ENCODE results near the gene PISD. TPM values are rescaled to one million over a fixed set of nuclear protein-coding genes. Genes with fewer than 3 reads are reported as not detected.

The PISD gene
- total RNA-seq, 4 donors from 2014 or later = 21.8 to 205 (median 42.2) TPM

DNA sequence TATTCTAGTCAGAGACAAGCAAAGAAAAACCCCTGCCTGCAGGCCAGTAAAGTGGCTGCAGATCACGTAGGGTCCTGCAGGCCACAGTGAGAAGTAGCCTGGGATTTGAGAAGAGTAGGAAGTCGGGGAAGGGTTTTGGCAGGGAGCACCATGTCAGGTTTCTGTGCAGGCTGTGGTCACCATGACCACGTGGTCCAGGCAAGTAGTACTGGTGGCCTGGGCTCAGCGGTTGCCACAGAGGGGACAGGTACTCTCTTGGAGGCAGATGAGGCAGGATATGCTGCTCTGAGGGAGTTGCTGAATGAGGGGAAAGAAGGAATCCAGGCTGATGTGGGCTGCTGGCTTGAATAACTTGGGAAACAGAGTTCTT lies 46.5 kb downstream of the PISD start:
- Histone ChIP-seq H3K9me3 (no peaks in the 10 kb centered on the region), H3K27me3 (no peaks in the 10 kb centered on the region), H3K27ac (no peak overlapping the region), H3K4me1 (no peaks in the 10 kb centered on the region), H3K4me3 (no peak overlapping the region), H3K36me3 (no peaks in the 10 kb centered on the region)
- DNase-seq = no peak
- no peak for TF ChIP-seq POLR2A (IDR thresholded peaks at IDR 0.05)
- TF ChIP-seq, protein P1, sequence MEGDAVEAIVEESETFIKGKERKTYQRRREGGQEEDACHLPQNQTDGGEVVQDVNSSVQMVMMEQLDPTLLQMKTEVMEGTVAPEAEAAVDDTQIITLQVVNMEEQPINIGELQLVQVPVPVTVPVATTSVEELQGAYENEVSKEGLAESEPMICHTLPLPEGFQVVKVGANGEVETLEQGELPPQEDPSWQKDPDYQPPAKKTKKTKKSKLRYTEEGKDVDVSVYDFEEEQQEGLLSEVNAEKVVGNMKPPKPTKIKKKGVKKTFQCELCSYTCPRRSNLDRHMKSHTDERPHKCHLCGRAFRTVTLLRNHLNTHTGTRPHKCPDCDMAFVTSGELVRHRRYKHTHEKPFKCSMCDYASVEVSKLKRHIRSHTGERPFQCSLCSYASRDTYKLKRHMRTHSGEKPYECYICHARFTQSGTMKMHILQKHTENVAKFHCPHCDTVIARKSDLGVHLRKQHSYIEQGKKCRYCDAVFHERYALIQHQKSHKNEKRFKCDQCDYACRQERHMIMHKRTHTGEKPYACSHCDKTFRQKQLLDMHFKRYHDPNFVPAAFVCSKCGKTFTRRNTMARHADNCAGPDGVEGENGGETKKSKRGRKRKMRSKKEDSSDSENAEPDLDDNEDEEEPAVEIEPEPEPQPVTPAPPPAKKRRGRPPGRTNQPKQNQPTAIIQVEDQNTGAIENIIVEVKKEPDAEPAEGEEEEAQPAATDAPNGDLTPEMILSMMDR (IDR thresholded peaks at IDR 0.05) = no peak
- intact Hi-C loops (cut with DNase I; ENCODE audit: low total_unique reads) = no loop called here

DNA sequence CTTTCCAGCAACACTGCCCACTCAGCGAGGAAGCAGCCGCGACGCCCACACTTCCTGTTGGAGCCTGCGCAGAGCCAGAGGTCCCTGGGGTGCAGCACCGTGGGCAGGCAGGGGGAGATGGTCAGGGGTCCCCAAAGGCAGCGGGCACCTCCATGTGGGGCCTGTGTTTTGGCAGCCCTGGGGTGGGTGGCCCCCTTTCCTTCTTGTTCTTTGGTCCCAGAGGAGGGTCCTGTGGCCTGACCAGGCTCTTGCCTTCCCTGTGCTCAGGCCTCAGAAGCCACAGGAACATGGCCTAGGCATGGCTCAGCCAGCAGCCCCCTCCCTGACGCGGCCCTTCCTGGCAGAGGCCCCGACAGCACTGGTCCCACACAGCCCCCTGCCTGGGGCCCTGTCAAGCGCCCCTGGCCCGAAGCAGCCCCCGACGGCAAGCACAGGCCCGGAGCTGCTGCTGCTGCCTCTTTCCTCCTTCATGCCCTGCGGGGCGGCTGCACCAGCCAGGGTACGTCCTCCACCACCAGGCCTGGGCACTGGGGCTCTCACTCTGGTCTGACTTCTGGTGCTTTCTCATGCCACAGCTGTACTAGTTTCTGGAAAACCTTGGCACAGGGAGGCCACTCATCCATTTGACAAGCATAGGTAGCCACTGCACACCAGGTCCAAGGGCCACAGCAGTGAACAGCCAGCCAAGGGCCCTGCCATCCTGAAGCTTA lies 47.1 kb downstream of the PISD start:
- H3K4me3 ChIP-seq = no peak overlapping the region
- H3K27me3 ChIP-seq = no peaks in the 10 kb centered on the region
- TF ChIP-seq, protein P1 (IDR thresholded peaks at IDR 0.05) = no peak
- no peak for TF ChIP-seq POLR2A (IDR thresholded peaks at IDR 0.05)
- H3K9me3 ChIP-seq = no peaks in the 10 kb centered on the region
- DNase-seq = no peak
- intact Hi-C loops (cut with DNase I; ENCODE audit: low total_unique reads) = no loop called here
- no peak overlapping the region for H3K27ac ChIP-seq
- no peaks in the 10 kb centered on the region for H3K4me1 ChIP-seq
- no peaks in the 10 kb centered on the region for H3K36me3 ChIP-seq

DNA sequence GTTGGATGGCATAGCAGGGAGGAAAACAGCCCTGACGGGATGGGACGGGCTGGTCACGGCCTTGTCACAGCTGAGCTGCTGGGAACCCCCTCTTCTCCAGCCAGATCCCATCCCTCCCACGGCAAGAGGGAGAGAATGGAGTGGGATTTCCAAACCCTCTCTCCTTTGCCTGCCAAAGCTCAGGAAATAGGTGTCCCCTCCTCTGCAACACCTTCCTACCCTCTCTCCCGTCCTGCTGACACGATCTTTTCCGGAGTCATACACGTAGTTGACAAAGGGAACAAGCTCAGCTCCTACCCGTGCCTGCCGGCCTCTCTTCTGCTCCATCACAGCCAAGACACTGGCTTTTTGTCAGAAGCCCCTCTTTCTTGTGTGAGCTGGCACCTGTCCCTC lies 48.1 kb downstream of the PISD start:
- Histone ChIP-seq H3K4me3 (no peak overlapping the region), H3K36me3 (no peaks in the 10 kb centered on the region), H3K4me1 (no peaks in the 10 kb centered on the region), H3K27me3 (no peaks in the 10 kb centered on the region), H3K9me3 (no peaks in the 10 kb centered on the region), H3K27ac (no peak overlapping the region)
- no peak for DNase-seq
- intact Hi-C loops (cut with DNase I; ENCODE audit: low total_unique reads) = no loop called here
- TF ChIP-seq, protein P1 (IDR thresholded peaks at IDR 0.05) = no peak
- TF ChIP-seq POLR2A (IDR thresholded peaks at IDR 0.05) = no peak

DNA sequence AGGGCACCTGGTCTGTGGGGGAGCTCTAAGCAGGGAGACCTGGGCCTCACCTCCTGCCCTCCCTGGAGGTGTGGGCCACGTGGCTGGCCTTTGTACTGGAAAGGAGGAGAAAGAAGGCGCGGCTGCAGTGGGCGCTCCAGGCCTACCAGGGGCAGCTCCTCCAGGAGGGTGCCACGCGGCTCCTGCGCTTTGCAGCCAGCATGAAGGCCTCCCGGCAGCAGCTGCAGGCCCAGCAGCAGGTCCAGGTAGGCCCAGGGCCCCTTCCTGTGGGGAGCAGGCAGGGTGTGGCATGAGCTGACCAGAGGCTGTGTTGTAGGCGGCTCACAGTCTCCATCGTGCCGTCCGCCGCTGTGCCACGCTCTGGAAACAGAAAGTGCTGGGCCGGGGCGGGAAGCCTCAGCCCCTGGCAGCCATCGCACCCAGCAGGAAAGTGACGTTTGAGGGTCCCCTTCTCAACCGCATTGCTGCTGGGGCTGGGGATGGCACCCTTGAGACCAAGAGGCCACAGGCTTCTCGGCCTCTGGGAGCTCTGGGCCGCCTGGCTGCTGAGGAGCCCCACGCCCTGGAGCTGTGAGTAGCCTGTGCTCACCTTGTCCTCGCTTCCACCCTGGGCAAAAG lies 48.6 kb downstream of the PISD start:
- no peaks in the 10 kb centered on the region for H3K27me3 ChIP-seq
- H3K27ac ChIP-seq = no peak overlapping the region
- intact Hi-C loops (cut with DNase I; ENCODE audit: low total_unique reads) = no loop called here
- H3K4me3 ChIP-seq = no peak overlapping the region
- H3K9me3 ChIP-seq = no peaks in the 10 kb centered on the region
- H3K36me3 ChIP-seq = no peaks in the 10 kb centered on the region
- no peaks in the 10 kb centered on the region for H3K4me1 ChIP-seq
- no peak for DNase-seq
- TF ChIP-seq POLR2A (IDR thresholded peaks at IDR 0.05) = no peak
- TF ChIP-seq, protein P1 (IDR thresholded peaks at IDR 0.05) = no peak

DNA sequence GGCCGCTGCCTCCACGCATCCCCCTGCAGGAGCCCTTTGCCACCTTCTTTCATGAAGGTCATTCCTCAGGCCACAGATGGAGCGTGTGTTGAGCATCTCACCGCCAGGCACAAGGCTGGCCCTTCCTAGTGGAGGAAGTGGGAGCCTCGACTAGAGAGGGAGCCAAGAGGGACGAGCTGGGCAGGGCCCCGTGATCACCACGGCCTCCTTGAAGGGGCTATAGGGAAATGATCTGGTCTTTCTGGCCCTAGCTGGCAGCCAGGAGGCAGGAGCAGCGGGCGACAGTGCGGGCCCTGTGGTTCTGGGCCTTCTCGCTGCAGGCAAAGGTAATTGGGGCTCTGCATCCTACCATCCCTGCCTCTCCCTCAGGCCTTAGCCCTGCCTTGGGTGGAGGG lies 49.1 kb downstream of the PISD start:
- intact Hi-C loops (cut with DNase I; ENCODE audit: low total_unique reads) = no loop called here
- no peak overlapping the region for H3K4me3 ChIP-seq
- H3K36me3 ChIP-seq = no peaks in the 10 kb centered on the region
- no peak for DNase-seq
- no peaks in the 10 kb centered on the region for H3K4me1 ChIP-seq
- H3K9me3 ChIP-seq = no peaks in the 10 kb centered on the region
- no peak overlapping the region for H3K27ac ChIP-seq
- TF ChIP-seq, protein P1 (IDR thresholded peaks at IDR 0.05) = no peak
- no peak for TF ChIP-seq POLR2A (IDR thresholded peaks at IDR 0.05)
- no peaks in the 10 kb centered on the region for H3K27me3 ChIP-seq

All from uterus (tissue), 4 donors.